NCI-H2227 treated with DMSO at 0.1 percent for 48 hours (cell line): ENCODE results near the gene PRKAG2.
"Not testable (repeated sequence)": the region's sequence is repeated elsewhere in the genome, so short reads cannot be mapped to it uniquely, and the experiment has no call there.

ENCODE experiments used
- DNase-seq: peaks from one replicate; lab custom pipeline; 2025; lab: John Stamatoyannopoulos, UW

PRKAG2 gene

GRCh38 chr7:151876899-151877777 is at the start of gene PRKAG2:
Gene PRKAG2 (minus strand): TSS chr7:151877115. CDS start chr7:151876620, 495 bp downstream.
- DNase-seq = peak; percentile 43

- no peak for DNase-seq
Measured at GRCh38 chr7:151926336-151926712, 49.4 kb upstream of the PRKAG2 start.

GRCh38 chr7:151925446-151926335 is 48.8 kb upstream of the PRKAG2 start:
- peak; percentile 45 for DNase-seq

- no peak for DNase-seq
Measured at GRCh38 chr7:151924508-151924907, 47.6 kb upstream of the PRKAG2 start.

GRCh38 chr7:151924001-151924400 is 47.1 kb upstream of the PRKAG2 start:
- no peak for DNase-seq

GRCh38 chr7:151923097-151923876 is 46.4 kb upstream of the PRKAG2 start:
- DNase-seq = peak; percentile 31

GRCh38 chr7:151921451-151921850 is 44.5 kb upstream of the PRKAG2 start:
- no peak for DNase-seq

GRCh38 chr7:151920488-151920887 is 43.6 kb upstream of the PRKAG2 start:
- DNase-seq = no peak

GRCh38 chr7:151919595-151919994 is 42.7 kb upstream of the PRKAG2 start:
- no peak for DNase-seq

GRCh38 chr7:151918510-151918843 is 41.6 kb upstream of the PRKAG2 start:
- DNase-seq = no peak

GRCh38 chr7:151917791-151918509 is 41.0 kb upstream of the PRKAG2 start:
- no peak for DNase-seq

GRCh38 chr7:151914051-151914450 is 37.1 kb upstream of the PRKAG2 start:
- DNase-seq = no peak

GRCh38 chr7:151910655-151911054 is 33.7 kb upstream of the PRKAG2 start:
- not testable (repeated sequence) for DNase-seq

GRCh38 chr7:151907115-151907514 is 30.2 kb upstream of the PRKAG2 start:
- not testable (repeated sequence) for DNase-seq

- DNase-seq = no peak
Measured at GRCh38 chr7:151905766-151906165, 28.9 kb upstream of the PRKAG2 start.

GRCh38 chr7:151905353-151905752 is 28.4 kb upstream of the PRKAG2 start:
- no peak for DNase-seq

- DNase-seq = no peak
Measured at GRCh38 chr7:151904270-151904669, 27.4 kb upstream of the PRKAG2 start.

GRCh38 chr7:151903249-151904032 is 26.5 kb upstream of the PRKAG2 start:
- no peak for DNase-seq

GRCh38 chr7:151902311-151902710 is 25.4 kb upstream of the PRKAG2 start:
- DNase-seq = no peak

- no peak for DNase-seq
Measured at GRCh38 chr7:151901828-151902227, 24.9 kb upstream of the PRKAG2 start.
